ENCODE data around the gene MICU2. TPM values are rescaled to one million over a fixed set of nuclear protein-coding genes. Genes with fewer than 3 reads are reported as not detected.
"Not testable (repeated sequence)": the region's sequence is repeated elsewhere in the genome, so short reads cannot be mapped to it uniquely, and the experiment has no call there.

Gene MICU2
- total and polyA plus RNA-seq, 4 donors: 64.6 to 80.1 (median 71.9) TPM

DNA sequence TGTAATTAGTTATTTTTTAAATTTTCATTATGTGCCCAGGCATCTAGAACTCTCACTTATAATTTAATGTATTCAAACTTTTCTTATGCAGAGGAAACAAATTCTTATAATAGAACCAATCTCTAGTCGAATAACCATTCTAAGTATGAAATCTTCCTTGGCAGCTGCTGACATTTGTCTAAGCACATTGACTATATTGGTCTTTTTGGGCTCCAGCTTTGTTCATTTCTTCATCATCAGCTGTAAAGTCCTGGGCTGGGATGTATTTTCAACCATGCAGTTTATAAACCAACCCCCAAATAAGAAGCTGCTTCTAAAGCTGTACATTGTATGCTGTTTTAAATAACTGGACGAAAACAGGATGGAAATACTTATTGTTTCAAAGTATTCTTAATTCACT, 2.3 kb upstream of the MICU2 start:
- DNase-seq (ENCODE audit: low read depth in 4 of 6, low spot score in 6 of 6): no peak
- WGBS (ENCODE audit: insufficient coverage): no CpG with 5 or more reads among the region's 2 CpGs
- Histone ChIP-seq H3K4me3 (ENCODE audit: low read depth, low read length) (no peak overlapping the region), H3K4me1 (ENCODE audit: control insufficient read depth, insufficient read depth, low read length) (peaks cover 9% of the 10 kb centered on the region), H3K27me3 (ENCODE audit: control insufficient read depth, insufficient read depth, low read length) (no peaks in the 10 kb centered on the region), H3K36me3 (ENCODE audit: control insufficient read depth, insufficient read depth, low read length) (peaks cover 8% of the 10 kb centered on the region), H3K27ac (ENCODE audit: low read depth, low read length) (no peak overlapping the region), H3K9me3 (ENCODE audit: control insufficient read depth, insufficient read depth, low read length) (no peaks in the 10 kb centered on the region)

DNA sequence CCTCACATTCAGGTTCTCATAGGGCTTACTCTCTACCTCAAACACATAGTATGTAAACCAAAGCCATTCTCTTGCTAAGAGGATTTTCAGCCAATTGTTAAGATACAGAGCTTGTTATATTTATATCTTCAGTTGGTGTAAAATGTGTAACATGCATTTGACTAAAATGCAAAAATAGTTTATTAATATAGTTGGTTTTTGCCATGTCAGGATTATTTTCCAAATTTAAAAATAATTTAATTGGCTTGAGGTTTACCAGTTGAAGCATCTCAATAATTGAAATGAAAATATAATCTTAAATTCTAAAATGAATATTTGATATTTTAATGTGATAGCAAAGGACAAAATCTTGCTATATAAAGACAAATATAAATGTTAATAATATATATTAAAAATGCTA, 7.2 kb downstream of the MICU2 start:
- Histone ChIP-seq H3K27ac (ENCODE audit: low read depth, low read length) (no peak overlapping the region), H3K9me3 (ENCODE audit: control insufficient read depth, insufficient read depth, low read length) (no peaks in the 10 kb centered on the region), H3K27me3 (ENCODE audit: control insufficient read depth, insufficient read depth, low read length) (no peaks in the 10 kb centered on the region), H3K4me3 (ENCODE audit: low read depth, low read length) (no peak overlapping the region), H3K4me1 (ENCODE audit: control insufficient read depth, insufficient read depth, low read length) (no peaks in the 10 kb centered on the region), H3K36me3 (ENCODE audit: control insufficient read depth, insufficient read depth, low read length) (peaks cover 3% of the 10 kb centered on the region)
- DNase-seq (ENCODE audit: low read depth in 4 of 6, low spot score in 6 of 6): no peak

GRCh38 chr13:21595546-21595822, 8.5 kb downstream of the MICU2 start:
- Histone ChIP-seq H3K36me3 (ENCODE audit: control insufficient read depth, insufficient read depth, low read length) (no peaks in the 10 kb centered on the region), H3K4me1 (ENCODE audit: control insufficient read depth, insufficient read depth, low read length) (no peaks in the 10 kb centered on the region), H3K27me3 (ENCODE audit: control insufficient read depth, insufficient read depth, low read length) (no peaks in the 10 kb centered on the region), H3K4me3 (ENCODE audit: low read depth, low read length) (no peak overlapping the region), H3K27ac (ENCODE audit: low read depth, low read length) (no peak overlapping the region), H3K9me3 (ENCODE audit: control insufficient read depth, insufficient read depth, low read length) (no peaks in the 10 kb centered on the region)
- no peak for DNase-seq (ENCODE audit: low read depth in 4 of 6, low spot score in 6 of 6)

DNA sequence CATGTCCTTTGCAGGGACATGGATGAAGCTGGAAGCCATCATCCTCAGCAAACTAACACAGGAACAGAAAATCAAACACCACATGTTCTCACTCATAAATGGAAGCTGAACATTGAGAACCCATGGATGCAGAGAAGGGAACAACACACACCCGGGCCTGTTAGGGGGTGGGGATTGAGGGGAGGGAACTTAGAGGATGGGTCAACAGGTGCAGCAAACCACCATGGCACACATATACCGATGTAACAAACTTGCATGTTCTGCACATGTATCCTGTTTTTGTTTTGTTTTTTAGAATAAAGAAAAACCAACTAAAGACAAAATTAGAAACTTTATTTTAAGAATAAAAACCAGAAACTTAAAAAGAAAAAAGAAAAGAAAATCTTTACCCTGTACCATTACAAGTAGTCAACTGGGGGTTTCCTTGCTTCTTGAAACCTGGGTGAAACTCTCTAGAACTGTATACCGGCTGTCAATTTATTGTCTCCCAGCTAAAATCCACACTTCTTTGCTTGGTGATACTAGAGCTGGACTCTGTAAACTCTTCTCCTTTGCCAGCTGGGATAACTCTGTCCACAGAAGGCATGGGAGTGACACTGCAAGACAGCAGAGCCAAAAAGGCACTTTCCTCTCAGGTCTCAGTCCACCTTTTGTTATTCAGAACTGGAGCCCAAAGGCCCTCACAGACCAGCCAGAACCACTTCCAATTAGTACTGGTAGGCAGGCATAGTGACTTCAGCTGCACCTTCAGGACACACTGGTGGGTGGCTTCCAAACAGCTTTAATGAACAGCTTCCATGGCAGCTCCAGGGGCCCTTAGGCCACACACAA, 9.0 kb downstream of the MICU2 start:
- no peaks in the 10 kb centered on the region for H3K4me1 ChIP-seq (ENCODE audit: control insufficient read depth, insufficient read depth, low read length)
- H3K4me3 ChIP-seq (ENCODE audit: low read depth, low read length): no peak overlapping the region
- WGBS (ENCODE audit: insufficient coverage): 100% methylated on average over 1 of the region's 3 CpGs
- no peak overlapping the region for H3K27ac ChIP-seq (ENCODE audit: low read depth, low read length)
- DNase-seq (ENCODE audit: low read depth in 4 of 6, low spot score in 6 of 6): no peak
- H3K9me3 ChIP-seq (ENCODE audit: control insufficient read depth, insufficient read depth, low read length): no peaks in the 10 kb centered on the region
- H3K36me3 ChIP-seq (ENCODE audit: control insufficient read depth, insufficient read depth, low read length): no peaks in the 10 kb centered on the region
- no peaks in the 10 kb centered on the region for H3K27me3 ChIP-seq (ENCODE audit: control insufficient read depth, insufficient read depth, low read length)

- not testable (repeated sequence) for H3K9me3 ChIP-seq (ENCODE audit: control insufficient read depth, insufficient read depth, low read length); H3K27me3 ChIP-seq (ENCODE audit: control insufficient read depth, insufficient read depth, low read length)
Observed at GRCh38 chr13:21590665-21591456, 13.1 kb downstream of the MICU2 start.

GRCh38 chr13:21590231-21590630, 13.7 kb downstream of the MICU2 start:
- Histone ChIP-seq H3K4me3 (ENCODE audit: low read depth, low read length) (no peak overlapping the region), H3K36me3 (ENCODE audit: control insufficient read depth, insufficient read depth, low read length) (no peaks in the 10 kb centered on the region), H3K27ac (ENCODE audit: low read depth, low read length) (no peak overlapping the region), H3K27me3 (ENCODE audit: control insufficient read depth, insufficient read depth, low read length) (no peaks in the 10 kb centered on the region), H3K9me3 (ENCODE audit: control insufficient read depth, insufficient read depth, low read length) (no peaks in the 10 kb centered on the region), H3K4me1 (ENCODE audit: control insufficient read depth, insufficient read depth, low read length) (no peaks in the 10 kb centered on the region)
- 100% methylated on average over 1 of the region's 5 CpGs for WGBS (ENCODE audit: insufficient coverage)
- DNase-seq (ENCODE audit: low read depth in 4 of 6, low spot score in 6 of 6): no peak

More at GRCh38 chr13:21590665-21591456, 13.1 kb downstream of the MICU2 start:
- H3K4me3 ChIP-seq (ENCODE audit: low read depth, low read length); H3K36me3 ChIP-seq (ENCODE audit: control insufficient read depth, insufficient read depth, low read length); H3K27ac ChIP-seq (ENCODE audit: low read depth, low read length); DNase-seq (ENCODE audit: low read depth in 4 of 6, low spot score in 6 of 6); H3K4me1 ChIP-seq (ENCODE audit: control insufficient read depth, insufficient read depth, low read length): not testable (repeated sequence)
- WGBS (ENCODE audit: insufficient coverage): no CpG with 5 or more reads among the region's 11 CpGs

DNA sequence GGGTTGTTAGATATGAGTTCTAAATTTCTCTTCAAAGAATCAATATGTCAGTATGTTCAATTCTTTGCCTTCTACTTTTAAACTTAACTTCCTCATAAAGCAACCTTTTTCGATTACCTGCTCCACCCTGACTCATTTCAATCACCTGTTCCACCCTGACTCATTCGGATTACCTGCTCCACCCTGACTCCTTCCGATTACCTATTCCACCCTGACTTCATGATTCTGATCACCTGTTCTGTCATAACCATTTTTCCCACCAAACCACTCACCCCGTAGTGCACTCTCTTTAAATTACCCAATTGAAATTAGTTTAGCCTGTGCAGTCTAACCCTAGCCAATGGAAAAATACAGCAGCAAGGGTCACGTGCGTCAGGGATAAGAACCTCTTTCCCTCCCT, 14.5 kb downstream of the MICU2 start:
- not testable (repeated sequence) for H3K36me3 ChIP-seq (ENCODE audit: control insufficient read depth, insufficient read depth, low read length); H3K4me3 ChIP-seq (ENCODE audit: low read depth, low read length)
- 97% methylated on average over 6 of the region's 6 CpGs for WGBS (ENCODE audit: insufficient coverage)

GRCh38 chr13:21588411-21588810, 15.6 kb downstream of the MICU2 start:
- no CpG with 5 or more reads among the region's 5 CpGs for WGBS (ENCODE audit: insufficient coverage)
- not testable (repeated sequence) for H3K4me3 ChIP-seq (ENCODE audit: low read depth, low read length); H3K27me3 ChIP-seq (ENCODE audit: control insufficient read depth, insufficient read depth, low read length); H3K4me1 ChIP-seq (ENCODE audit: control insufficient read depth, insufficient read depth, low read length); DNase-seq (ENCODE audit: low read depth in 4 of 6, low spot score in 6 of 6); H3K36me3 ChIP-seq (ENCODE audit: control insufficient read depth, insufficient read depth, low read length); H3K9me3 ChIP-seq (ENCODE audit: control insufficient read depth, insufficient read depth, low read length); H3K27ac ChIP-seq (ENCODE audit: low read depth, low read length)

More for the DNA sequence above, 14.5 kb downstream of the MICU2 start:
- not testable (repeated sequence) for H3K27me3 ChIP-seq (ENCODE audit: control insufficient read depth, insufficient read depth, low read length); H3K9me3 ChIP-seq (ENCODE audit: control insufficient read depth, insufficient read depth, low read length); DNase-seq (ENCODE audit: low read depth in 4 of 6, low spot score in 6 of 6); H3K4me1 ChIP-seq (ENCODE audit: control insufficient read depth, insufficient read depth, low read length); H3K27ac ChIP-seq (ENCODE audit: low read depth, low read length)

- Histone ChIP-seq H3K9me3 (ENCODE audit: control insufficient read depth, insufficient read depth, low read length) (no peaks in the 10 kb centered on the region), H3K27ac (ENCODE audit: low read depth, low read length) (no peak overlapping the region), H3K36me3 (ENCODE audit: control insufficient read depth, insufficient read depth, low read length) (no peaks in the 10 kb centered on the region), H3K4me3 (ENCODE audit: low read depth, low read length) (no peak overlapping the region), H3K27me3 (ENCODE audit: control insufficient read depth, insufficient read depth, low read length) (no peaks in the 10 kb centered on the region), H3K4me1 (ENCODE audit: control insufficient read depth, insufficient read depth, low read length) (no peaks in the 10 kb centered on the region)
- WGBS (ENCODE audit: insufficient coverage): no CpG with 5 or more reads among the region's 1 CpG
- DNase-seq (ENCODE audit: low read depth in 4 of 6, low spot score in 6 of 6): no peak
Observed at GRCh38 chr13:21584973-21585592, 18.9 kb downstream of the MICU2 start.

DNA sequence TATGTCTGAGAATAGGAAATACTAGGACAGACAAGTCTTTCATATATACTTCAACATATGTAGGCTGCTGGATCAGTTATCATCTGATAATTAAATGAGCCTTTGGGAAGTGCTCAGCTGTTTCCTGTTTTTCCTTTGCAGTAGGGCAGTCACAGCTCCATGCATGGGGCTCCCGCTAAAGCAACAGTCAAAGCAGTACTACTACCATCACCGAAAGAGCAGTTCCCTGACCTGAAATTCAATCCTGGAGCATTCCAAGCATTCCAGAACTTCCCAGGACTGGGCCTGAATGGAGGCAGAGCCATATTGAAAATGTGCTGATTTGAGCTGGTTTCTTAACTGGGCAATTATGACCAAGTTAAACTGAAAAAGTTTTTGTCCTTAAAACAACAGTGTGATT, 20.5 kb downstream of the MICU2 start:
- H3K9me3 ChIP-seq (ENCODE audit: control insufficient read depth, insufficient read depth, low read length): no peaks in the 10 kb centered on the region
- H3K27ac ChIP-seq (ENCODE audit: low read depth, low read length): no peak overlapping the region
- WGBS (ENCODE audit: insufficient coverage): 100% methylated on average over 2 of the region's 2 CpGs
- no peak overlapping the region for H3K4me3 ChIP-seq (ENCODE audit: low read depth, low read length)
- H3K36me3 ChIP-seq (ENCODE audit: control insufficient read depth, insufficient read depth, low read length): no peaks in the 10 kb centered on the region
- DNase-seq (ENCODE audit: low read depth in 4 of 6, low spot score in 6 of 6): no peak
- H3K27me3 ChIP-seq (ENCODE audit: control insufficient read depth, insufficient read depth, low read length): no peaks in the 10 kb centered on the region
- no peaks in the 10 kb centered on the region for H3K4me1 ChIP-seq (ENCODE audit: control insufficient read depth, insufficient read depth, low read length)
